Measurements from ENCODE around the gene HMCN2.

Gene HMCN2

DNA sequence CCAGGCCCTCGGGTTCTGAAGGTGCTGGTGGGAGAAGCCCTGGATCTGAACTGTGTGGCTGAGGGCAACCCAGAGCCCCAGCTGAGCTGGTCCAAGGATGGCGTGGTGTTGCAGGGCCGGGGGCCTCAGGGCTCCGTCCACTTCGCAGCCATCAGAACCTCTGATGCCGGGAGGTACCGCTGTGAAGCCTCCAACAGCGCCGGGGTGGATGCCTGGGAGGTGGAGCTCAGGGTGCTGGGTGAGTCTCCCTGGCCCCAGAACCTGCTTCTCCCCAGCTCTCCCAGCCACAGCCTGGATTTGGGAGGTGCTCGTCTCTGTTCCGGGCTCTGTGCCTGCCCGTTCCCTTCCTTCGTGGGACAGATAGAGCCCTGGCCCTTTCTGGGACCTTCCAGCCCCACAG, 75.6 kb downstream of the HMCN2 start:
- no peak for TF ChIP-seq CTCF (IDR thresholded peaks at IDR 0.05; ENCODE audit: low read length, missing control alignments)
- no peak for DNase-seq (ENCODE audit: low read depth)
- no peak overlapping the region for H3K4me3 ChIP-seq (replicated peaks; ENCODE audit: low read depth, low read length)

GRCh38 chr9:130341839-130342713, 76.5 kb downstream of the HMCN2 start:
- H3K4me3 ChIP-seq (replicated peaks; ENCODE audit: low read depth, low read length) = no peak overlapping the region
- DNase-seq (ENCODE audit: low read depth) = no peak
- no peak for TF ChIP-seq CTCF (IDR thresholded peaks at IDR 0.05; ENCODE audit: low read length, missing control alignments)

DNA sequence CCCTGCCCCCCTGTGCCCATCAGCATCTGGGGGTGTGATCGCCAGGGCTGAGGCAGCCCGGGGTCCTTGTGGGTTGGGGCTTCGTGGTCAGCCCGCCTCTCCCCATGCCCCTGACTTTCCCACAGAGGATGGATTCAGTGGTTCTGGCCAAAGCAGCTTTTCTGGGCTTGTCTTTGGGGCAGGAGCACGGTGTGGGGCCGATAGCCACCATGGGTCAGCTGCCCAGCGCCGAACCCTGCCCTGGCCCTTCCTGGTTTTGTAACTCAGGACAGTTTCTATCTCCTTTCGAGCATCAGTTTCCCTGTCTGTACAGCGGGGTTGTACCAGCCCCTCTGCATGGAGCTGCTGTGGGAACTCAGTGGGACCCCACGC, 77.1 kb downstream of the HMCN2 start:
- TF ChIP-seq CTCF (IDR thresholded peaks at IDR 0.05; ENCODE audit: low read length, missing control alignments) = no peak
- no peak for DNase-seq (ENCODE audit: low read depth)

DNA sequence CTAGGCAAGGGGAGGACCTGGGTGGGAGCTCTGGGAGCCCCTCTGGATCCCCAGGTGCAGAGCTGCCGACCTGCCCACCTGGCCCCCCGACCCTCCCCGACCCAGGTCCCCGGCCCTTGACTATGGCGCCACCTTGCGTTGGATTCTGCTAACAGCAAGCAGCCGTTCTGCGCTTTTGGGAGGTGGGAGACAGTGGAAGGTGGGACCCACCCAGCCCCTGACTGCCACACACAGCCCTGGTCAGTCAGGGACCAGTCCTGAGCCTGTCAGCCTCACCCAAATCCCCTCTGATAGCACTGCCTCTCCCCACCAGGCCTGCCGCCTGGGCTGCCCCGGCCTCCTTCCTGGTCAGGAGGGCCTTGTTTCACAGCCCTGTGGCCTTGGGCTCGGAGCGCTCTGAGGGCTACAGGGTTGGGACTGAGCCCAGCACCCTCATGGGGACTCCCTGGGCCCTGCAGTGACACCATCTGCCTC, 77.9 kb downstream of the HMCN2 start:
- DNase-seq (ENCODE audit: low read depth) = no peak
- no peak overlapping the region for H3K4me3 ChIP-seq (replicated peaks; ENCODE audit: low read depth, low read length)
- TF ChIP-seq CTCF (IDR thresholded peaks at IDR 0.05; ENCODE audit: low read length, missing control alignments) = peak; percentile 59

More for the DNA sequence above, 77.1 kb downstream of the HMCN2 start:
- H3K4me3 ChIP-seq (replicated peaks; ENCODE audit: low read depth, low read length) = no peak overlapping the region

DNA sequence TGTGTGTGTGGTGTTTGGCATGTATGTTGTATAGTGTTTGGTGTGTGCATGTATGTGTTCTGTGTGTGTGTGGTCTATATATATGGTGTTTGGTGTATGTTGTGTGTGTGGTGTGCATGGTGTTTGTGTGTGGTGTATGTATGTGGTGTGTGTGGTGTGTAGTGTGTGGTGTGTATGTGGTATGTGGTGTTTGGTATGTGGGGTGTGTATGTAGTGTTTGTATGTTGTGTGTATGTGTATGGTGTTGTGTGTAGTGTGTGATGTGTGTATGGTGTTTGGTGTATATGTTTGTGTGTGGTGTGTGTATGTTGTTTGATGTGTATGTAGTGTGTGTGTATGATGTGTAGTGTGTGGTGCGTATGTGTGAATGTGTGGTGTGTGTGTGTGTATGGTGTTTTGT, 78.8 kb downstream of the HMCN2 start:
- no peak for DNase-seq (ENCODE audit: low read depth)
- TF ChIP-seq CTCF (IDR thresholded peaks at IDR 0.05; ENCODE audit: low read length, missing control alignments) = no peak
- no peak overlapping the region for H3K4me3 ChIP-seq (replicated peaks; ENCODE audit: low read depth, low read length)

- no peak for DNase-seq (ENCODE audit: low read depth)
- TF ChIP-seq CTCF (IDR thresholded peaks at IDR 0.05; ENCODE audit: low read length, missing control alignments) = no peak
- H3K4me3 ChIP-seq (replicated peaks; ENCODE audit: low read depth, low read length) = no peak overlapping the region
These were observed 79.7 kb downstream of the HMCN2 start for GRCh38 chr9:130345009-130345896.

Measured in fibroblast of pulmonary artery (primary cell).